PC-9 (cell line): ENCODE data around the gene MUC5AC.

Experiments
- CTCF ChIP-seq: fragments of 200-600 bp; sonication (generic); conservative IDR thresholded peaks from 2 replicates; pipeline ENCODE4 v1.6.1; 2017; ENCODE audit warnings: mixed run types, antibody characterized with exemption, mild to moderate bottlenecking, moderate library complexity
- EZH2 ChIP-seq: fragments of 200-600 bp; sonication (generic); IDR thresholded peaks from 2 replicates; pipeline ENCODE4 v1.8.0; 2017; ENCODE audit warnings: antibody characterized with exemption, low read depth

- TF ChIP-seq CTCF = no peak
- no peak for TF ChIP-seq EZH2
These were observed 46.8 kb downstream of the MUC5AC start for GRCh38 chr11:1204381-1205101.
